ENCODE measurements around the gene STK38. TPM values are rescaled to one million over a fixed set of nuclear protein-coding genes. Genes with fewer than 3 reads are reported as not detected.

The STK38 gene
- total RNA-seq, 1 donor from 2014 or later: 41.4 TPM

GRCh38 chr6:36445621-36446020 is 101.7 kb downstream of the STK38 start:
- DNase-seq (ENCODE audit: low spot score): no peak
- H3K4me3 Mint-ChIP-seq (ENCODE audit: unreplicated experiment): peak overlapping the region; percentile 24
- peaks cover 29% of the 10 kb centered on the region for H3K4me1 Mint-ChIP-seq (ENCODE audit: unreplicated experiment)
- TF ChIP-seq, protein P1, sequence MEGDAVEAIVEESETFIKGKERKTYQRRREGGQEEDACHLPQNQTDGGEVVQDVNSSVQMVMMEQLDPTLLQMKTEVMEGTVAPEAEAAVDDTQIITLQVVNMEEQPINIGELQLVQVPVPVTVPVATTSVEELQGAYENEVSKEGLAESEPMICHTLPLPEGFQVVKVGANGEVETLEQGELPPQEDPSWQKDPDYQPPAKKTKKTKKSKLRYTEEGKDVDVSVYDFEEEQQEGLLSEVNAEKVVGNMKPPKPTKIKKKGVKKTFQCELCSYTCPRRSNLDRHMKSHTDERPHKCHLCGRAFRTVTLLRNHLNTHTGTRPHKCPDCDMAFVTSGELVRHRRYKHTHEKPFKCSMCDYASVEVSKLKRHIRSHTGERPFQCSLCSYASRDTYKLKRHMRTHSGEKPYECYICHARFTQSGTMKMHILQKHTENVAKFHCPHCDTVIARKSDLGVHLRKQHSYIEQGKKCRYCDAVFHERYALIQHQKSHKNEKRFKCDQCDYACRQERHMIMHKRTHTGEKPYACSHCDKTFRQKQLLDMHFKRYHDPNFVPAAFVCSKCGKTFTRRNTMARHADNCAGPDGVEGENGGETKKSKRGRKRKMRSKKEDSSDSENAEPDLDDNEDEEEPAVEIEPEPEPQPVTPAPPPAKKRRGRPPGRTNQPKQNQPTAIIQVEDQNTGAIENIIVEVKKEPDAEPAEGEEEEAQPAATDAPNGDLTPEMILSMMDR (IDR thresholded peaks at IDR 0.05; ENCODE audit: unreplicated experiment): no peak
- H3K27me3 Mint-ChIP-seq (ENCODE audit: unreplicated experiment): peaks cover 4% of the 10 kb centered on the region
- H3K27ac Mint-ChIP-seq (ENCODE audit: unreplicated experiment): peak overlapping the region; percentile 7
- peaks cover 12% of the 10 kb centered on the region for H3K36me3 Mint-ChIP-seq (ENCODE audit: low read depth, unreplicated experiment)
- no peaks in the 10 kb centered on the region for H3K9me3 Mint-ChIP-seq (ENCODE audit: unreplicated experiment)

- Mint-ChIP-seq H3K36me3 (ENCODE audit: low read depth, unreplicated experiment) (peaks cover 9% of the 10 kb centered on the region), H3K27me3 (ENCODE audit: unreplicated experiment) (peaks cover 4% of the 10 kb centered on the region)
- TF ChIP-seq, protein P1 (IDR thresholded peaks at IDR 0.05; ENCODE audit: unreplicated experiment): no peak
These were observed 102.8 kb downstream of the STK38 start for GRCh38 chr6:36444470-36444869.

More at GRCh38 chr6:36444470-36444869, 102.8 kb downstream of the STK38 start:
- no peak for DNase-seq (ENCODE audit: low spot score)
- Mint-ChIP-seq H3K9me3 (ENCODE audit: unreplicated experiment) (no peaks in the 10 kb centered on the region), H3K4me1 (ENCODE audit: unreplicated experiment) (peaks cover 29% of the 10 kb centered on the region), H3K27ac (ENCODE audit: unreplicated experiment) (peak overlapping the region; percentile 95), H3K4me3 (ENCODE audit: unreplicated experiment) (peak overlapping the region; percentile 98)

Other genes starting within 250 kb of the STK38 start
- gene BNIP5, start 210.6 kb downstream of the STK38 start, total RNA-seq (ENCODE audit: unreplicated experiment): not detected
- gene ETV7, start 159.8 kb downstream of the STK38 start, total RNA-seq (ENCODE audit: unreplicated experiment): not detected
- not detected for gene PXT1, start 104.6 kb downstream of the STK38 start, total RNA-seq (ENCODE audit: unreplicated experiment)
- gene KCTD20, start 104.5 kb downstream of the STK38 start, total RNA-seq (ENCODE audit: unreplicated experiment): 43.0 TPM
- gene SRSF3, start 46.9 kb upstream of the STK38 start, total RNA-seq (ENCODE audit: unreplicated experiment): 289 TPM
- gene CDKN1A, start 131.2 kb upstream of the STK38 start, total RNA-seq (ENCODE audit: unreplicated experiment): 48.4 TPM
- gene RAB44, start 150.3 kb upstream of the STK38 start, total RNA-seq (ENCODE audit: unreplicated experiment): not detected

All from endothelial cell (in vitro differentiated cells).